HG03571 (cell line): ENCODE results near the gene DNAH10.

ENCODE experiments used
- ATAC-seq: cut with Tn5 transposase; IDR thresholded peaks from one replicate; pipeline ENCODE4 v1.9.1; 2021; ENCODE audit not compliant: unreplicated experiment

DNAH10 gene

GRCh38 chr12:123743002-123743401 is 19.1 kb upstream of the DNAH10 start:
- ATAC-seq, result no peak

- ATAC-seq, result no peak
Observed at GRCh38 chr12:123744836-123745235, 17.3 kb upstream of the DNAH10 start.

- ATAC-seq, result no peak
Observed at GRCh38 chr12:123747309-123747708, 14.8 kb upstream of the DNAH10 start.

GRCh38 chr12:123748161-123748560 is 13.9 kb upstream of the DNAH10 start:
- no peak for ATAC-seq

GRCh38 chr12:123748661-123749060 is 13.4 kb upstream of the DNAH10 start:
- no peak for ATAC-seq

- ATAC-seq, result no peak
Observed at GRCh38 chr12:123749355-123749754, 12.7 kb upstream of the DNAH10 start.

GRCh38 chr12:123750159-123750656 is 11.9 kb upstream of the DNAH10 start:
- ATAC-seq, result no peak

GRCh38 chr12:123752046-123752445 is 10.1 kb upstream of the DNAH10 start:
- ATAC-seq, result no peak

GRCh38 chr12:123754041-123754772 is 7.9 kb upstream of the DNAH10 start:
- no peak for ATAC-seq

GRCh38 chr12:123757561-123757960 is 4.5 kb upstream of the DNAH10 start:
- no peak for ATAC-seq

GRCh38 chr12:123760267-123760938 is 1.7 kb upstream of the DNAH10 start:
- ATAC-seq, result no peak

- ATAC-seq, result no peak
Observed at GRCh38 chr12:123762715-123763052, 583 bp downstream of the DNAH10 start.

- no peak for ATAC-seq
Observed at GRCh38 chr12:123763093-123763492, 992 bp downstream of the DNAH10 start.

- ATAC-seq, result no peak
Observed at GRCh38 chr12:123764109-123764508, 2.0 kb downstream of the DNAH10 start.

GRCh38 chr12:123765504-123766035 is 3.5 kb downstream of the DNAH10 start:
- no peak for ATAC-seq

GRCh38 chr12:123767613-123768012 is 5.5 kb downstream of the DNAH10 start:
- ATAC-seq, result peak; percentile 96

- ATAC-seq, result no peak
Observed at GRCh38 chr12:123771261-123771660, 9.2 kb downstream of the DNAH10 start.

GRCh38 chr12:123772074-123772473 is 10.0 kb downstream of the DNAH10 start:
- ATAC-seq, result no peak

GRCh38 chr12:123773375-123773774 is 11.3 kb downstream of the DNAH10 start:
- ATAC-seq, result no peak

- ATAC-seq, result no peak
Observed at GRCh38 chr12:123779551-123779950, 17.4 kb downstream of the DNAH10 start.

GRCh38 chr12:123782997-123783792 is 21.1 kb downstream of the DNAH10 start:
- no peak for ATAC-seq
